HG03432 (cell line): Measurements from ENCODE around the gene DGKB.
"Not testable (repeated sequence)": the region's sequence is repeated elsewhere in the genome, so short reads cannot be mapped to it uniquely, and the experiment has no call there.

Experiments
- ATAC-seq: cut with Tn5 transposase; IDR thresholded peaks from one replicate; pipeline ENCODE4 v1.9.1; 2021; ENCODE audit warnings: mild to moderate bottlenecking, moderate library complexity; ENCODE audit not compliant: unreplicated experiment

Gene DGKB

GRCh38 chr7:14487701-14488395 lies 414.7 kb downstream of the DGKB start:
- no peak for ATAC-seq

- no peak for ATAC-seq
Measured at GRCh38 chr7:14483663-14484062, 418.9 kb downstream of the DGKB start.

DNA sequence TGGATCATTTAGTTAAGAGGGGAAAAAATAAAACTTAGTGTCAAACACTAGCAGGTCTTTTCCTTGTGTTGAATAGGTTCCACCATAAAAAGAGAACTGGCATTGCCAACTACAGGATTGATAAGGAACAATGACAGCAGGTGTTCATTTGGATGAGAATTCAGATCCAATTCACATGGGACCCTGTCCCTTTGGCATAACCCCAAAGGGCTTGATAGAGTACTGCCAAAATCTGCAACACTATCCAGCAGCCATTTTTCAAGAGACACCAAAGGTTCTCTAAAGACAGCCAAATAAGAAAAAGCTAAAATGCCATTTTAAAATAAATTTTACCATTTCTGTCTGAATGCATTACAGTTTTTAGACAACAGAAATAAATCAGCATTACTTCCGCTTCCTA lies 422.3 kb downstream of the DGKB start:
- no peak for ATAC-seq

DNA sequence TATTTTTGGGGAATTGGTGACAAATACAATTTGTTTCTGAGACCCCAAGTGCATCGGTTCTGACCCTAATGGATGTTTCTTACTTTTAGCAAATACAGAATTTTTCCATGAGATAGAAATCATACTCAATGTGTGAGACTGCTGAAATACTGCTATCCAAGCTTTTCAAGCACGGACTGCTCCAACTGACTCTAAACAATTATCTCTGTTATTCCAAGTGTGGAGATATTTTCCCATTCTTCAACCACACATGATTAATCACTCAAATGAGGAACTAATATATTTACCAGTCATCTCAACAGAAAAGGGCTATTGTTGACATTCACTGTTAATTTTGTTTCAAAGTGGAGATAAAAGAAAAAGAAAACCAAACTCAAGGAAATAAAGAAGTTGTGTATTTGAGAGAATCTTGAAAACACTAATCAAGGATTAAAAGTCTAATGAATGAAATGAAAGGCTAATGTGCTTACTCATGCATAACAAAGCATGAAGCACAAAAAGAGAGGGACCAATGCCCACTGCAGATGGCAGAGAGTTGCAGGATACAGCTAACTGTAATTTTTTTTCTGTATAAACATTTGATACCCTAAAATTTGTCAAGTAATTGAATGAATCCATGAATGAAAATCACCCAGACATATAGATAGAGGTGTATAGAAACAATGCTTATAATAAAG lies 423.6 kb downstream of the DGKB start:
- no peak for ATAC-seq

DNA sequence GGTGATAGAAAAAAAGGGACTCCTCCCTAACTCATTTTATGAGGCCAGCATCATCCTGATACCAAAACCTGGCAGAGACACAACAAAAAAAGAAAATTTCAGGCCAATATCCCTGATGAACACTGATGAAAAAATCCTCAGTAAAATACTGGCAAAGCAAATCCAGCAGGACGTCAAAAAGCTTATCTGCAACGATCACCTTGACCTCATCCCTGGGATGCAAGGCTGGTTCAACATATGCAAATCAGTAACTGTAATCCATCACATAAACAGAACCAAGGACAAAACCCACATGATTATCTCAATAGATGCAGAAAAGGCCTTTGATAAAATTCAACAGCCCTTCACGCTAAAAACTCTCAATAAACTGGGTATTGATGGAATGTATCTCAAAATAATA lies 440.8 kb downstream of the DGKB start:
- ATAC-seq: not testable (repeated sequence)

GRCh38 chr7:14458846-14459245 lies 443.7 kb downstream of the DGKB start:
- ATAC-seq: not testable (repeated sequence)

DNA sequence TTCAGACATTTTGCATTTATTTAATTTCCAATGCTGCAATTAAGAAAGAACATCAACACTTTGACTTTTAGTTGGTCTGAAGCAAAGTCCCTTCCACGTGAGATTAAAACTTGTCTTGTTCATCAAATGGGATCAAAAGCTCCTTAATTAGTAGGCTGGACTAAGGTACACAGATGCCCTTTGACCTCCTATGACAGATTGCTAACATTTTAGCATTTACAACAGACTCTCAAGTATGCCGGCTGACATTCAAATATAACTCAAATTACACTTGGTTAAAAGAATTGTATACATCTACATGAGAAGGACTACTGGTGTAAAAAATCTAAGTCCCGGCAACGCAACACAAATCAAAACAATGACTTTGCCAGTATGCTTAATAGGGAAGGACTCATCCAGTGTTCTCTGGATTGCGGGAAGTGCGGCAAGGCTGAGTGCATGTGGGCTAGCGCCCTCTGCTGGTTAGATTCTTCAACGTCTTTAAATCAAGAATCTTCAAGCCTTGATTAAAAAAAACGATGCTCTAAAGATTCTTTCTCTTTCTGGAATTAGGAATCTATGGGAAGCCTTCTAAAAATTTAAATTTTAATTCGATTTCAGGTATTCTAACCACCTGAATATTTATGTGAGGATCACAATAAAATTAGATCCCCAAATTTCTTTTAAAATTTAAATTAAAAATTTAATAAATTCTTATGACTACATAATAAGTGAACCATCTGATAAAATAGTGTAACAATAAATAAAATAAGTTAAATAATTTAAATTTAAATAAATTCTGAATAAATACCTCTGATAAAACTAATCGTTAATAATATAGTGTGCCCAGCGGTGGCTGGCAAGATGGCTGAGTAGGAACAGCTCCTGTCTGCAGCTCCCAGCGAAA lies 444.7 kb downstream of the DGKB start:
- peak; percentile 79 for ATAC-seq

GRCh38 chr7:14449291-14449690 lies 453.3 kb downstream of the DGKB start:
- no peak for ATAC-seq

GRCh38 chr7:14446829-14447228 lies 455.7 kb downstream of the DGKB start:
- peak; percentile 83 for ATAC-seq

DNA sequence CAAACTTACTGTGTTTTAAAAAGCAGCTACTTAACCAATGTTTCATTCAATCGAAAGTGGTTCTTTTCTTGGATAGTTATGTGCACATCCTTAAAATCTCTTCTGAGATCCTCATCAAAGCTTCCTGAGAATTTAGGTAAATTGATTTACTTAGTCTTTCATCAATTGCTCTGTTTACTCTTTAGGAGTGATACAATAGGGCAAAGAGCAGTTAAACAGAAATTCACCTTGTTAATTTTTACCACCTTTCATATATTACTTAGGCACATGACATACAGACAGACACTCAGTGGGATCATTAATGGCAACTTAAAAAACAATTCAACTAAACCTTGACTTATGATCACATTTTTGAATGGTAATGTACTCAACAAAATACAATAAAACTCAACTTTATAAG lies 456.3 kb downstream of the DGKB start:
- no peak for ATAC-seq

- ATAC-seq: no peak
Measured at GRCh38 chr7:14438366-14438765, 464.2 kb downstream of the DGKB start.

GRCh38 chr7:14436878-14437277 lies 465.7 kb downstream of the DGKB start:
- no peak for ATAC-seq

GRCh38 chr7:14432924-14433323 lies 469.6 kb downstream of the DGKB start:
- ATAC-seq: no peak

GRCh38 chr7:14430926-14431325 lies 471.6 kb downstream of the DGKB start:
- ATAC-seq: no peak

GRCh38 chr7:14425559-14425958 lies 477.0 kb downstream of the DGKB start:
- ATAC-seq: no peak

DNA sequence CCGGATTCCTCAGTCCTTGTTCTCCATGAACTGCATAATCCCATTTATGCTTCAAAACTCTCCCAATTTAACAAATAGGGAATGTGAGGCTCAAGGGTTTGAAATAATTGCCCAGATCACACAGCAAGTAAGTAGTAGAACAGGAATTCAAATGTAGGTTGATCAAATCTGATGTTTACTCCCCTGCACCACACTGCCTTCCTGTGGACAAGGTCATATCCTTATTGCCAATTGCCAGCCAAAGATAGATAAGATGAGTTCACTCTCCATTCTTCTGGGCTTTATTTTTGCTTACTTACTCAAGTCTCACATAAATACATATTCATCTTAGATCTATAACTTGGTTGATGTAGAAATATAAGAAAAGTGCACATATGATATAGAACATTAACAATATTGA lies 477.9 kb downstream of the DGKB start:
- ATAC-seq: no peak

- no peak for ATAC-seq
Measured at GRCh38 chr7:14420768-14421167, 481.8 kb downstream of the DGKB start.

GRCh38 chr7:14419531-14419930 lies 483.0 kb downstream of the DGKB start:
- ATAC-seq: no peak

- ATAC-seq: no peak
Measured at GRCh38 chr7:14418633-14419032, 483.9 kb downstream of the DGKB start.

GRCh38 chr7:14414274-14414986 lies 488.1 kb downstream of the DGKB start:
- ATAC-seq: no peak
